OCI-LY1 (cell line): Measurements from ENCODE around the gene TBPL2.

Source experiments
- H2AFZ ChIP-seq: fragments of 200-600 bp; sonication (generic), shearing (Covaris generic); 2 replicates; pipeline ENCODE4 v1.6.0; 2014; ENCODE audit warnings: antibody characterized with exemption, mild to moderate bottlenecking, low read length
- H3F3A ChIP-seq: fragments of 200-600 bp; sonication (generic), shearing (Covaris generic); 2 replicates; pipeline ENCODE4 v1.6.0; 2014; ENCODE audit warnings: mild to moderate bottlenecking, antibody characterized with exemption, low read length, moderate library complexity; ENCODE audit not compliant: insufficient read depth
- H3K27ac ChIP-seq: fragments of 200-600 bp; sonication (generic); 2 replicates; pipeline ENCODE4 v1.5.1; 2014; ENCODE audit warnings: low read length, mixed run types, mild to moderate bottlenecking, low read depth; ENCODE audit not compliant: poor library complexity, severe bottlenecking
- H3K27me3 ChIP-seq: fragments of 200-600 bp; sonication (generic); 2 replicates; pipeline ENCODE4 v1.6.0; 2014; ENCODE audit warnings: antibody characterized with exemption, mild to moderate bottlenecking, low read length, moderate library complexity; ENCODE audit not compliant: insufficient read depth
- H3K36me3 ChIP-seq: fragments of 200-600 bp; sonication (generic); 2 replicates; pipeline ENCODE4 v1.6.1; 2014; ENCODE audit warnings: mild to moderate bottlenecking, antibody characterized with exemption, low read length, moderate library complexity, mixed read lengths; ENCODE audit not compliant: insufficient read depth
- H3K4me1 ChIP-seq: fragments of 200-600 bp; sonication (generic); 2 replicates; pipeline ENCODE4 v1.5.1; 2014; ENCODE audit warnings: mild to moderate bottlenecking, low read length, moderate library complexity; ENCODE audit not compliant: insufficient read depth, severe bottlenecking
- H3K4me2 ChIP-seq: fragments of 200-600 bp; sonication (generic), shearing (Covaris generic); 2 replicates; pipeline ENCODE4 v1.6.1; 2014; ENCODE audit warnings: low read length
- H3K4me3 ChIP-seq: fragments of 200-600 bp; sonication (generic); 2 replicates; pipeline ENCODE4 v1.5.1; 2014; ENCODE audit warnings: low read length, low read depth, mild to moderate bottlenecking, mixed read lengths; ENCODE audit not compliant: poor library complexity, severe bottlenecking
- H3K79me2 ChIP-seq: fragments of 200-600 bp; shearing (Covaris generic); 2 replicates; pipeline ENCODE4 v1.6.1; 2016; ENCODE audit warnings: mixed run types, low read length, mixed read lengths; ENCODE audit not compliant: insufficient read depth
- H3K9ac ChIP-seq: fragments of 200-600 bp; sonication (generic), shearing (Covaris generic); 2 replicates; pipeline ENCODE4 v1.6.1; 2014; ENCODE audit warnings: mild to moderate bottlenecking, low read length, mixed read lengths
- H3K9me2 ChIP-seq: fragments of 200-600 bp; sonication (generic), shearing (Covaris generic); 2 replicates; pipeline ENCODE4 v1.6.1; 2014; ENCODE audit warnings: low read depth, mild to moderate bottlenecking, low read length, mixed read lengths
- H3K9me3 ChIP-seq: fragments of 200-600 bp; shearing (Covaris generic); 2 replicates; pipeline ENCODE4 v1.6.1; 2014; ENCODE audit warnings: low read length, mixed read lengths
- H4K20me1 ChIP-seq: fragments of 200-600 bp; sonication (generic), shearing (Covaris generic); 2 replicates; pipeline ENCODE4 v1.6.0; 2016; ENCODE audit warnings: mild to moderate bottlenecking, low read length; ENCODE audit not compliant: insufficient read depth
- EZH2 ChIP-seq: fragments of 200-600 bp; sonication (generic), shearing (Covaris generic); IDR thresholded peaks from 2 replicates; pipeline ENCODE4 v1.8.0; 2017; ENCODE audit warnings: borderline replicate concordance, mixed run types, mild to moderate bottlenecking, antibody characterized with exemption, low read length, moderate library complexity, mixed read lengths
- TF ChIP-seq, protein P1 (sequence below): fragments of 200-600 bp; sonication (generic), shearing (Covaris generic); IDR thresholded peaks from 2 replicates; pipeline ENCODE4 v1.5.1; 2017; ENCODE audit warnings: mild to moderate bottlenecking, antibody characterized with exemption, low read length, moderate library complexity, mixed read lengths

The TBPL2 gene

DNA sequence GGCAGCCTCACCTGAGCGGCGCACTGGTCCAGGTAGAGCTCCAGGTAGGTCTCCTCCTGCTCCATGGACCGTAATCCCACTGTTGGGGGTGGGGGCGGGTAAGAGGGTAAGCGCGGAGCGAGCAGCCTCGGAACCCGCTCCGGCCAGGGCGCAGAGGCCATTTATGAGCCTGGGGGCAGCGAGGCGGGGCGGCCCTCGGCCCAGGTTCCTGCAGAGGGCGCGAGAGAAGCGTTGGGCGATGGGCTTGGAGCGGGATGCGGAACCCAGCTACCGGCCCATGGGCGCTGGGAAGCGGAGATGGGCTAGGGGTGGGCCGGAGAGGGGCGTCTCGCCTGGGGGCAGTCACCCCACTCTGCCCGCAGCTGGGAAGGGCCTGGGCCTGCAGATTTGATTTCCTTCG is at the start of gene TBPL2:
Gene TBPL2, minus strand, starts transcription at position 232 of the 400 bp plus-strand sequence. Its CDS starts 167 bp downstream, at position 65.
- H3F3A ChIP-seq: no peaks in the 10 kb centered on the region
- H4K20me1 ChIP-seq: no peaks in the 10 kb centered on the region
- no peaks in the 10 kb centered on the region for H3K36me3 ChIP-seq
- no peak within 1 kb of the TSS for H3K27ac ChIP-seq
- H3K4me1 ChIP-seq: no peaks in the 10 kb centered on the region
- H3K4me3 ChIP-seq: no peak within 1 kb of the TSS
- H3K4me2 ChIP-seq: no peak within 1 kb of the TSS
- no peak within 1 kb of the TSS for H3K9ac ChIP-seq
- H3K9me3 ChIP-seq: no peaks in the 10 kb centered on the region
- no peaks in the 10 kb centered on the region for H3K79me2 ChIP-seq
- H3K27me3 ChIP-seq: no peaks in the 10 kb centered on the region
- TF ChIP-seq EZH2: no peak
- TF ChIP-seq, protein P1, sequence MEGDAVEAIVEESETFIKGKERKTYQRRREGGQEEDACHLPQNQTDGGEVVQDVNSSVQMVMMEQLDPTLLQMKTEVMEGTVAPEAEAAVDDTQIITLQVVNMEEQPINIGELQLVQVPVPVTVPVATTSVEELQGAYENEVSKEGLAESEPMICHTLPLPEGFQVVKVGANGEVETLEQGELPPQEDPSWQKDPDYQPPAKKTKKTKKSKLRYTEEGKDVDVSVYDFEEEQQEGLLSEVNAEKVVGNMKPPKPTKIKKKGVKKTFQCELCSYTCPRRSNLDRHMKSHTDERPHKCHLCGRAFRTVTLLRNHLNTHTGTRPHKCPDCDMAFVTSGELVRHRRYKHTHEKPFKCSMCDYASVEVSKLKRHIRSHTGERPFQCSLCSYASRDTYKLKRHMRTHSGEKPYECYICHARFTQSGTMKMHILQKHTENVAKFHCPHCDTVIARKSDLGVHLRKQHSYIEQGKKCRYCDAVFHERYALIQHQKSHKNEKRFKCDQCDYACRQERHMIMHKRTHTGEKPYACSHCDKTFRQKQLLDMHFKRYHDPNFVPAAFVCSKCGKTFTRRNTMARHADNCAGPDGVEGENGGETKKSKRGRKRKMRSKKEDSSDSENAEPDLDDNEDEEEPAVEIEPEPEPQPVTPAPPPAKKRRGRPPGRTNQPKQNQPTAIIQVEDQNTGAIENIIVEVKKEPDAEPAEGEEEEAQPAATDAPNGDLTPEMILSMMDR: no peak
- H3K9me2 ChIP-seq: no peaks in the 10 kb centered on the region
- no peak within 1 kb of the TSS for H2AFZ ChIP-seq

DNA sequence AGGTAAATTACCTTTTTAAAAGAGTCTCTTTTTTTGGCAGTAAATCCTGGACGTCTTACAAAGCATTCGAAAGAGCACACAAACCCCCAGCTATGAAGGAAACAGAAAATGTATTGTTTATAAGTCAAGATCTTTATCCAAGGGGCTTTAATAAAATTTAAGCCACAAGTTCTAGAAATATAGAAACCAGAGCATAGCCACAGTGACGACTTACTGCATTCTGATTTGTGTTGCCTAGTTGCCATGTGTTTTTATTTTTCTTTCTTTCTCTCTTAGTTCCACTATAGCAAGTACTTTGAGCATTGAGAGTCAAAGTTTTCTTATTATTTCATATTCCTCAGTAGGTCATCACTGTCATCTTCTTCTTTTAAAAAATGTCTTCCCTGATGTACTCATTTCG is 47.8 kb upstream of the TBPL2 start:
- Histone ChIP-seq H3K4me2 (no peak overlapping the region), H3K79me2 (no peaks in the 10 kb centered on the region), H3K9me3 (no peaks in the 10 kb centered on the region), H3K27me3 (no peaks in the 10 kb centered on the region), H3K4me3 (no peak overlapping the region), H3F3A (no peaks in the 10 kb centered on the region), H3K9ac (no peak overlapping the region), H3K4me1 (no peaks in the 10 kb centered on the region), H4K20me1 (no peaks in the 10 kb centered on the region), H2AFZ (no peak overlapping the region), H3K36me3 (no peaks in the 10 kb centered on the region), H3K27ac (no peak overlapping the region), H3K9me2 (no peaks in the 10 kb centered on the region)
- no peak for TF ChIP-seq EZH2
- TF ChIP-seq, protein P1: no peak

DNA sequence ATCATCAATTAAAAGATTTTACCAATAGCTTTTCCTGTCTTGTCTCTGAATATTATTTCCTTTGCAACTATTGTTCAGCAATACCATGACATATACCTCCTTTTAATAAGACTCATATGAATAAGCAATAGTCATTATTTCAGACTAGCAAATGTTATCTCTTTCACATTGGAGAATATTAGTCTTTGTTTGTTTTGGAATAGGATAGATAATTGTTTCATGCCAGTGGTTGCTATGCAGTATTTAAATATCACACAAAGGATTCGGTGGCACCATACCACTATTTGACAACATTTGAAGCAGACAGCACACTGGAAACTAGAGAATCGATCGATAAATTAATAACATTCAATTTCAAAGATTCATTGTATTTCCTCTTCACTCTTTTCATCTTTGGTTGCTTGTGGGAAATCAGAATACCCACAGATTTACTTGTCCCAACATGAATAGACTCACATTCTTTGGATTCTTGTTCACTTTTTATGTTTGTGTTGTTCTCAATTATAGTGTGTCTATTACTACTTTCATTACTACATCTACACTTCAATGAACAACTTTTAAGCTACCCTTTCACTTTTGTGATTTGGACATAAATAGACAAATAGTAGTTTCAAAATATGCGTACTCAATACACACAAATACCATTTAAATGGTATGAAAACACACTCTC is 42.7 kb upstream of the TBPL2 start:
- no peak overlapping the region for H3K4me3 ChIP-seq
- no peak for TF ChIP-seq EZH2
- TF ChIP-seq, protein P1: no peak
- no peaks in the 10 kb centered on the region for H3K4me1 ChIP-seq
- no peaks in the 10 kb centered on the region for H3K9me2 ChIP-seq
- H3F3A ChIP-seq: no peaks in the 10 kb centered on the region
- no peak overlapping the region for H3K4me2 ChIP-seq
- no peak overlapping the region for H3K27ac ChIP-seq
- no peaks in the 10 kb centered on the region for H3K36me3 ChIP-seq
- H4K20me1 ChIP-seq: no peaks in the 10 kb centered on the region
- H3K27me3 ChIP-seq: no peaks in the 10 kb centered on the region
- no peak overlapping the region for H2AFZ ChIP-seq
- H3K79me2 ChIP-seq: no peaks in the 10 kb centered on the region
- H3K9me3 ChIP-seq: no peaks in the 10 kb centered on the region
- no peak overlapping the region for H3K9ac ChIP-seq
